Vagina (tissue), 2 donors: ENCODE measurements around the gene EIPR1. TPM values are rescaled to one million over a fixed set of nuclear protein-coding genes. Genes with fewer than 3 reads are reported as not detected.

ENCODE experiments used
- DNase-seq, 2 donors: peaks; one replicate each; pipeline ENCODE4 v3.0.0-alpha.2; 2017; ENCODE audit errors: extremely low spot score in 2 of 2
- H3K27ac ChIP-seq: fragments of 200-600 bp; sonication (generic); one replicate; pipeline ENCODE4 v1.5.1; 2019
- H3K27me3 ChIP-seq: fragments of 200-600 bp; sonication (generic); one replicate; pipeline ENCODE4 v1.5.1; 2019
- H3K36me3 ChIP-seq, 2 donors: fragments of 200-600 bp; sonication (generic); one replicate each; pipeline ENCODE4 v1.5.1; 2017 to 2019
- H3K4me1 ChIP-seq: fragments of 200-600 bp; sonication (generic); one replicate; pipeline ENCODE4 v1.5.1; 2019
- H3K4me3 ChIP-seq, 2 donors: fragments of 200-600 bp; sonication (generic); 1 replicate in 1 of 2; 2 replicates in 1 of 2; pipeline ENCODE4 v1.5.1; 2016 to 2019
- H3K9me3 ChIP-seq: fragments of 200-600 bp; sonication (generic); one replicate; pipeline ENCODE4 v1.5.1; 2019
- CTCF ChIP-seq, 3 experiments: fragments of 450-650 bp in 2 of 3; fragments of 200-600 bp in 1 of 3; sonication (generic) in 1 of 3; IDR thresholded peaks; one replicate each; pipeline ENCODE4 v1.5.1; 2017 to 2019; ENCODE audit warnings: antibody characterized with exemption in 3 of 3, mild to moderate bottlenecking in 2 of 3, moderate library complexity in 2 of 3
- POLR2A ChIP-seq, 2 donors: fragments of 450-650 bp; IDR thresholded peaks; one replicate each; pipeline ENCODE4 v1.6.1; 2017; ENCODE audit warnings: antibody characterized with exemption in 2 of 2, mild to moderate bottlenecking in 2 of 2, moderate library complexity in 2 of 2
- POLR2AphosphoS5 ChIP-seq, 2 donors: sonication (generic); formaldehyde crosslinking; IDR thresholded peaks; one replicate each; pipeline ENCODE4 v1.9.0; 2017; ENCODE audit warnings: antibody characterized with exemption in 2 of 2, mild to moderate bottlenecking in 2 of 2, low read depth in 1 of 2; ENCODE audit not compliant: insufficient read depth in 1 of 2
- intact Hi-C: fragments of 100-400 bp; cut with DNase I; formaldehyde crosslinking; loops from one replicate; pipeline ENCODE4 v1.15.1; 2023
- total RNA-seq: library from RNA; depleted of rRNA; stranded (reverse); fragments of >200 nt; gene quantifications from one replicate; pipeline ENCODE4 v1.2.3, GENCODE V29; 2016

The EIPR1 gene
- total RNA-seq, 1 donor from 2014 or later = 39.8 TPM

- no peak for DNase-seq
- Histone ChIP-seq H3K4me1 (no peaks in the 10 kb centered on the region), H3K27ac (no peak overlapping the region), H3K9me3 (no peaks in the 10 kb centered on the region), H3K27me3 (no peaks in the 10 kb centered on the region), H3K4me3 (no peak overlapping the region), H3K36me3 (no peaks in the 10 kb centered on the region)
- intact Hi-C loops = no loop called here
- TF ChIP-seq POLR2A (IDR thresholded peaks at IDR 0.05) (no peak), CTCF (IDR thresholded peaks at IDR 0.05) (no peak), POLR2AphosphoS5 (IDR thresholded peaks at IDR 0.05; ENCODE audit: insufficient read depth in 1 of 2, low read depth in 1 of 2) (no peak)
These were observed 96.7 kb downstream of the EIPR1 start for GRCh38 chr2:3280683-3281520.

GRCh38 chr2:3280197-3280596 lies 97.4 kb downstream of the EIPR1 start:
- no peak overlapping the region for H3K4me3 ChIP-seq
- H3K9me3 ChIP-seq = no peaks in the 10 kb centered on the region
- intact Hi-C loops = no loop called here
- no peaks in the 10 kb centered on the region for H3K4me1 ChIP-seq
- TF ChIP-seq CTCF (IDR thresholded peaks at IDR 0.05) (no peak), POLR2AphosphoS5 (IDR thresholded peaks at IDR 0.05; ENCODE audit: insufficient read depth in 1 of 2, low read depth in 1 of 2) (no peak), POLR2A (IDR thresholded peaks at IDR 0.05) (no peak)
- no peaks in the 10 kb centered on the region for H3K36me3 ChIP-seq
- no peak overlapping the region for H3K27ac ChIP-seq
- no peak for DNase-seq
- no peaks in the 10 kb centered on the region for H3K27me3 ChIP-seq

DNA sequence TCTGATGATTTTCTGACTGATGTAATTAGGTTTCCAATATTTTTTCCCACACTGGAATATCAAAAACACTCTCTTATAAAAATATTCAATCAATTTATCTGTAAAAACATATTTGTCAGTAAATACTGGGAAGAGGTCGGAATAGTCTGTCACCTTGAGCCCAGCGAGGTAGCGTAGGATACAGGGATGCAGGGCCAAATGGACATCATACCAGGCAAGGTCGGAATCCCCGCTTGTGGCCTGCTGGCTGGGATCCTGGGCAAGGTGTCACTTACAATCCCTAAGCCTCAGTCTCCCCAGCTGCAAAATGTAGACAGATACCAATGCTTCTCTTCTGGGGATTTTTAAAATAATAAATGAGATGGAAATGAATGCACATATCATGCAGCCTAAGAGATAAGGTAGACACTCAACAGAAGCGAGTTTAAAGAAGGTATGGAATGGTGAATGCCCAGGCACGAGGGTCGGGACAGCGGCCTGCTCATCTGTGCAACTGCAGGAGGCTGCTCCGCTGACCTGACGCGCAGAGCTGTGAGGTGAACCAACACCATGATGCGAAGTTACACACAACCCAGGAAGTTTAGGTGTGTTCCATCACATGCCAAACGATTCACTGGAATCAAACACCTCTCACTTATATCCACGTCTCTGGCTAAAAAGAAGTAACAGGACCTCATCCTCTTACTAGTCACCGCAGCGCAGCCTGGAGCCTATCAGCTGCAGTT lies 98.2 kb downstream of the EIPR1 start:
- H3K27ac ChIP-seq = no peak overlapping the region
- no peak overlapping the region for H3K4me3 ChIP-seq
- no peaks in the 10 kb centered on the region for H3K9me3 ChIP-seq
- H3K27me3 ChIP-seq = no peaks in the 10 kb centered on the region
- no peaks in the 10 kb centered on the region for H3K36me3 ChIP-seq
- intact Hi-C loops = no loop called here
- no peaks in the 10 kb centered on the region for H3K4me1 ChIP-seq
- no peak for DNase-seq
- TF ChIP-seq CTCF (IDR thresholded peaks at IDR 0.05) = no peak
- TF ChIP-seq POLR2A (IDR thresholded peaks at IDR 0.05) = no peak
- TF ChIP-seq POLR2AphosphoS5 (IDR thresholded peaks at IDR 0.05; ENCODE audit: insufficient read depth in 1 of 2, low read depth in 1 of 2) = no peak

- H3K4me1 ChIP-seq = no peaks in the 10 kb centered on the region
- no peaks in the 10 kb centered on the region for H3K27me3 ChIP-seq
- H3K27ac ChIP-seq = no peak overlapping the region
- DNase-seq = no peak
- H3K36me3 ChIP-seq = no peaks in the 10 kb centered on the region
- no peaks in the 10 kb centered on the region for H3K9me3 ChIP-seq
- TF ChIP-seq POLR2A (IDR thresholded peaks at IDR 0.05) (no peak), POLR2AphosphoS5 (IDR thresholded peaks at IDR 0.05; ENCODE audit: insufficient read depth in 1 of 2, low read depth in 1 of 2) (no peak), CTCF (IDR thresholded peaks at IDR 0.05) (no peak)
- intact Hi-C loops = no loop called here
- no peak overlapping the region for H3K4me3 ChIP-seq
These were observed 98.9 kb downstream of the EIPR1 start for GRCh38 chr2:3278521-3279218.
